Naive thymus-derived CD8-positive, alpha-beta T cell (primary cell): ENCODE results near the gene GJD2. TPM values are rescaled to one million over a fixed set of nuclear protein-coding genes. Genes with fewer than 3 reads are reported as not detected.

ENCODE experiments used
- ATAC-seq, 2 donors: fragments of 150-1000 bp; cut with Tn5 transposase in 1 of 2; sonication (Bioruptor Pico), chemical (Tn5 transposase) in 1 of 2; 1 replicate in 1 of 2; 2 replicates in 1 of 2; pipeline ENCODE4 v1.10.0; 2021; ENCODE audit warnings: mild to moderate bottlenecking in 2 of 2, moderate library complexity in 2 of 2
- POLR2A ChIA-PET: fragments of 350-600 bp; sonication (Branson Sonifier 250); formaldehyde crosslinking; loops from one replicate; lab custom pipeline; 2021; ENCODE audit warnings: antibody characterized with exemption; lab: Charles Lee
- DNase-seq, 10 donors: peaks; one replicate each; pipeline versions ENCODE4 v3.0.0 to v3.0.0-alpha.2; 2020 to 2022
- H3K27ac Mint-ChIP-seq, 10 donors: one replicate each; pipeline ENCODE4 v1.8.0; 2020 to 2022; ENCODE audit warnings: mild to moderate bottlenecking in 10 of 10, mixed read lengths in 10 of 10, moderate library complexity in 4 of 10, inconsistent platforms in 1 of 10
- H3K27me3 Mint-ChIP-seq, 5 donors: one replicate each; pipeline ENCODE4 v1.8.0; 2021 to 2022; ENCODE audit warnings: mixed read lengths in 5 of 5
- H3K36me3 Mint-ChIP-seq, 3 donors: one replicate each; pipeline ENCODE4 v1.8.0; 2020 to 2022; ENCODE audit warnings: mixed read lengths in 3 of 3, mild to moderate bottlenecking in 2 of 3, inconsistent platforms in 1 of 3
- H3K4me1 Mint-ChIP-seq, 4 donors: one replicate each; pipeline ENCODE4 v1.8.0; 2021 to 2022; ENCODE audit warnings: mixed read lengths in 4 of 4
- H3K4me3 Mint-ChIP-seq, 10 donors: one replicate each; pipeline ENCODE4 v1.8.0; 2020 to 2022; ENCODE audit warnings: mild to moderate bottlenecking in 10 of 10, mixed read lengths in 10 of 10, moderate library complexity in 6 of 10, inconsistent platforms in 1 of 10
- H3K9me3 Mint-ChIP-seq, 9 donors: one replicate each; pipeline ENCODE4 v1.8.0; 2020 to 2022; ENCODE audit warnings: mixed read lengths in 9 of 9, mild to moderate bottlenecking in 3 of 9, inconsistent platforms in 1 of 9, moderate library complexity in 1 of 9
- polyA plus RNA-seq, 3 donors: library from polyadenylated mRNA; unstranded; fragments of 300-500 nt; fragmentation: Illumina TruSeq; gene quantifications; one replicate each; pipeline ENCODE4 v1.2.3, GENCODE V29; 2021
- total RNA-seq, 8 experiments: library from RNA in 2 of 8; stranded (reverse) in 2 of 8; gene quantifications; one replicate each; pipeline ENCODE4 v1.2.3 and lab custom pipeline; 2021 to 2026

Gene GJD2
- total and polyA plus RNA-seq, 5 experiments from 2014 or later, result not detected

DNA sequence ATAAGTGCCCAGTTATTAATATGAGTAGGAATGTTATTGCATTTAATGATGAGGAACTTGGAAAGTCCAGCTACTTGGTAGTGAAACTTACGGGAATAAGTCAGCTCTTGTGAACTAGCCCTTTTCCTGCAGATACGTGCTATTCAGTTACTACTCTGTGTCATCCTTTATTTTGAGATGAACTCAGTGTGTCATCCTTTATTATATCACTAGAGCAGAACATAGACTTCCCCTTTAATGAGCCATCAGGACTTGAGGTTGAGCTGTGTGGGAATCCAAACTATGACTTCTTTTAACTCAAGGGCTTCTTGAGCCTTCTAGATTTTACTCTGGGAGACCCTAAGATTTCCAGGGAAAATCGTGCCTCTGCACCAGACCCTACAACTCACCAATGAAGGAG lies 36.9 kb upstream of the GJD2 start:
- Mint-ChIP-seq H3K27ac (no peak overlapping the region), H3K27me3 (peaks cover 23 to 86% (median 59%) of the 10 kb centered on the region in 5 donors), H3K9me3 (no peaks in the 10 kb centered on the region), H3K4me1 (peaks cover 0 to 8% (median 3%) of the 10 kb centered on the region in 4 donors), H3K4me3 (no peak overlapping the region), H3K36me3 (no peaks in the 10 kb centered on the region)
- DNase-seq, result no peak
- POLR2A ChIA-PET, result no interaction called here
- no peak for ATAC-seq

DNA sequence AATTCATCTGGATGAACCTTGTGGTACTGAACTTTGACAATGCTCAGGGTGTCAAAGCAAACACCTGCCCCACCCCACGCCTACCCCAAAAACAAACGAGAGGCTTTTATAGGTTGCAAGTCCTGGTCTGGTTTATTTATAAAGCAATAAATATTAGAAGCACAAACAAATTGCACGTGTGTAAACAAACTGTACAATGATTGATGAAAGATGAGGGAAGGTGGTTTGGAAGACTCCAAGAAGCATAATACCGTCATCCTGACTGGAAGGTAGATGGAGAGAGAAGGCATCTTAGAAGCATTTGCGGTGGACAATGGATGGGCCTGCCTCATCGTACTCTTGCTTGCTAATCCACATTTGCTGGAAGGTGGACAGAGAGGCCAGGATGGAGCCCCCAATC lies 35.3 kb upstream of the GJD2 start:
- POLR2A ChIA-PET, result no interaction called here
- Mint-ChIP-seq H3K4me1 (peaks cover 0 to 8% (median 3%) of the 10 kb centered on the region in 4 donors), H3K27ac (no peak overlapping the region), H3K36me3 (no peaks in the 10 kb centered on the region), H3K4me3 (no peak overlapping the region), H3K9me3 (peaks cover 0 to 2% (median 0%) of the 10 kb centered on the region in 9 donors), H3K27me3 (peaks cover 23 to 83% (median 54%) of the 10 kb centered on the region in 5 donors)
- DNase-seq, result no peak
- no peak for ATAC-seq

DNA sequence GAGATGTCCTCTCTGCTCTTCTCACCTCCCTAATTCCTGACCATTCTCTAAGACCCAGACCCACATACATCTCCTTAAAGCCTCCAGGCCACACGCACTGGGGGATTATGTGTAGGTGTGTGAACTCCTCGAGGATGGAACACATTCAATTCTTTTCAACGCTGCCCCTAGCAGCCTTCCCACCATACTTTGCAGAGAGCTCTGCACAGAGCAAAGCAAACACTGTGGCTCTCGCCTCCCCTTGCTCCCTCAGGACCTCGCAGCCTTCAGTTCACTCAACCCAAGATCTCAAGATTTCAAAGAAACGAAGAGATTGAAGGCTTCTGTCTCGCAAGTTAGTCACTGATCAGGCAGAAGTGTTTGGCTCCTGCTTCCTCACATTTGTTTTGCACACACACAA lies 34.5 kb upstream of the GJD2 start:
- H3K36me3 Mint-ChIP-seq, result no peaks in the 10 kb centered on the region
- H3K4me3 Mint-ChIP-seq, result no peak overlapping the region
- DNase-seq (no peak), ATAC-seq (no peak)
- peaks cover 0 to 2% (median 0%) of the 10 kb centered on the region in 9 donors for H3K9me3 Mint-ChIP-seq
- peaks cover 0 to 3% (median under 1%) of the 10 kb centered on the region in 4 donors for H3K4me1 Mint-ChIP-seq
- no peak overlapping the region for H3K27ac Mint-ChIP-seq
- POLR2A ChIA-PET, result no interaction called here
- peaks cover 27 to 83% (median 54%) of the 10 kb centered on the region in 5 donors for H3K27me3 Mint-ChIP-seq

DNA sequence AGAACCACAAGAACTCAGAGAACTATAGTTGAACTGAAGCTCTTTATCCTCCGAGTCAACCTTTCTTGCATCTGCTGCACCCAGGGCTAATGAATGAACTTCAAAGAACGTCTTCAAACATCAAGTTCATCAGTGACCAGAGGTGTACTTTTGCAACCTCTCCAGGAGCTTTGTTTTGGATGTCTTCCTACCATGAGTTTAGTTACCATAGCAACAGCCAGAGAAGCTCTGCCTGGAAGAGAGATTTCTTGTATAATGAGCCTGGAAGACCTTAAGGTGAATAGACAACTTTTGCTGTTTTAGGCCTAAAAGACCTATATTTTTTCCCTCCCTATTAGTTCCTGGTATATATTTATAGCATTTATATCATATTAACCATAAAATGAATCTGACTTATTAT lies 31.4 kb upstream of the GJD2 start:
- H3K4me3 Mint-ChIP-seq, result no peak overlapping the region
- DNase-seq (no peak), ATAC-seq (no peak)
- POLR2A ChIA-PET, result no interaction called here
- peaks cover 24 to 80% (median 35%) of the 10 kb centered on the region in 5 donors for H3K27me3 Mint-ChIP-seq
- H3K9me3 Mint-ChIP-seq, result peaks cover 0 to 16% (median 5%) of the 10 kb centered on the region in 9 donors
- no peaks in the 10 kb centered on the region for H3K4me1 Mint-ChIP-seq
- no peak overlapping the region for H3K27ac Mint-ChIP-seq
- no peaks in the 10 kb centered on the region for H3K36me3 Mint-ChIP-seq

DNA sequence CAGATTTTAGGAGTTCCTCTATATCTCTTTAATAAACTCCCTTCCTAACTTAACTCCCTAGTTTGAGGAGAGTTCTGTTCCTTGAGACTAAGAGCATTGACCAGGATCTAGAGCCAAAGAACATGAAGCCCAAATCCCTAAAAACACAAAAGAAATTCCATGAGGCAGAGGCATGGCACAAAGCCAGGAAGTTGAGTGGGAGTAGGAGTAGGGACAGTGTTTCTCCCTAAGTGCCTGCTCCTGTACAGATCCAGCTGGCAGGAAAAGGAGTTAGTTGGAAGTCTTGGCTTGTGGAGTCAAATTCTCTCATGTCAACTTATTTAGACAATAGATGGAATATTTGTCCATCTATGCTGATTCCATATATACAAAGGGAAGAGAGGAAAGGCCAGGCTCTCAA lies 29.2 kb upstream of the GJD2 start:
- Mint-ChIP-seq H3K9me3 (peaks cover 0 to 27% (median 10%) of the 10 kb centered on the region in 9 donors), H3K27me3 (peaks cover 20 to 58% (median 28%) of the 10 kb centered on the region in 5 donors), H3K4me1 (no peaks in the 10 kb centered on the region), H3K4me3 (no peak overlapping the region), H3K27ac (no peak overlapping the region), H3K36me3 (no peaks in the 10 kb centered on the region)
- POLR2A ChIA-PET, result no interaction called here
- DNase-seq (no peak), ATAC-seq (no peak)

DNA sequence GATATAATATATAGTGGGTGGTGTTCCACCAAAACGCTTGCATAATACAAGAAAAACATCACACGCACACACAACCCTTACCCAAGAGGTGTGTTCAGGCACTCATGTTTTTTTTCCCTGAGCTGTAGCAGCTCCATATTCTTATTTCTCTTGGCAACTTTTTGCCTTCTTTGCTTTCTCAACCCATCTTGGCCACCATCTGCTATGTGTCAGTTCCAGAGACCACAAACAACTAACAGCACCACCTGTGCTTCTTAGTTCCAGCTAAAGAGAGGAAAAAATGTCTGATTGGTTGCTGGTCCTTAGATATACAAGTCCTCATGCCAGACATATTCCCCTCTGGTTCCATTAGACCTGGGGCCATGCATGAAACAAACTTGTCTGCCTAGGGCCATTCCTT lies 28.6 kb upstream of the GJD2 start:
- peaks cover 18 to 55% (median 28%) of the 10 kb centered on the region in 5 donors for H3K27me3 Mint-ChIP-seq
- no peak for ATAC-seq
- POLR2A ChIA-PET, result no interaction called here
- H3K4me1 Mint-ChIP-seq, result no peaks in the 10 kb centered on the region
- no peak for DNase-seq
- H3K27ac Mint-ChIP-seq, result no peak overlapping the region
- H3K9me3 Mint-ChIP-seq, result peaks cover 0 to 27% (median 10%) of the 10 kb centered on the region in 9 donors
- no peak overlapping the region for H3K4me3 Mint-ChIP-seq
- no peaks in the 10 kb centered on the region for H3K36me3 Mint-ChIP-seq

DNA sequence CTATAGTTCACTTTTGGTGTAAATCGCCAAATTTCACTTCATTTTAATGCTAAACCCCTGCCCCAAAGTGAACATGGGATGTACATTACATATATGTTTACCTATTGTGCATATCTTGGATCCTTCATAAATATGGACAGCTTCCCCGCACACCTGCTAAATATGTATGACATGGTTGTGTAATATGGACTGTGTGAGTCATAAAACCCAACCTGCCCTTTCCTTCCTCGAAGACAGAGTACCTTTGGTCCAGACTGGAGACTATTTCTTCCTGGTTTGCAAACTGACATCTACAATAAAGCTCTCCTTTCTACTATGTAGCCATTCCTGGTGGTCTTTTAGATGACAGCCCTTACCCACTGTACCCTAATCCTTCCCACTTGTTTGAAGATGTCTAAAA lies 28.1 kb upstream of the GJD2 start:
- ATAC-seq (no peak), DNase-seq (no peak)
- H3K27me3 Mint-ChIP-seq, result peaks cover 18 to 55% (median 28%) of the 10 kb centered on the region in 5 donors
- POLR2A ChIA-PET, result no interaction called here
- peaks cover 0 to 27% (median 10%) of the 10 kb centered on the region in 9 donors for H3K9me3 Mint-ChIP-seq
- no peaks in the 10 kb centered on the region for H3K36me3 Mint-ChIP-seq
- H3K27ac Mint-ChIP-seq, result no peak overlapping the region
- no peak overlapping the region for H3K4me3 Mint-ChIP-seq
- H3K4me1 Mint-ChIP-seq, result no peaks in the 10 kb centered on the region

DNA sequence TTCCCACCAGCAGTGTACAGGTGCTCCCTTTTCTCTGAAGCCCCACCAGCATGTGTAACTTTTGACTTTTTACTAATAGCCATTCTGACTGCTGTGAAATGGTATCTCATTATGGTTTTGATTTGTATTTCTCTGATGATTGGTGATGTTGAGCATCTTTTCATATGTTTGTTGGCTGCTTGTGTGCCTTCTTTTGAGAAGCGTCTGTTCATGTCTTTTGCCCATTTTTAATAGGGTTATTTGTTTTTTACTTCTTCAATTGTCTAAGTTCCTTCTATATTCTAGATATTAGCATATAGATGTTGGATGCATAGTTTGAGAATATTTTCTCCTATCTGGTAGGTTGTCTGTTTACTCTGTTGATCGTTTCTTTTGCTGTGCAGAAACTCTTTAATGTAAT lies 25.9 kb upstream of the GJD2 start:
- Mint-ChIP-seq H3K27me3 (peaks cover 12 to 42% (median 25%) of the 10 kb centered on the region in 5 donors), H3K4me1 (no peaks in the 10 kb centered on the region), H3K36me3 (no peaks in the 10 kb centered on the region), H3K27ac (no peak overlapping the region), H3K4me3 (no peak overlapping the region), H3K9me3 (peaks cover 0 to 27% (median 10%) of the 10 kb centered on the region in 9 donors)
- POLR2A ChIA-PET, result interaction anchor here (0.6 kb wide), 1 partner anchor 141 kb away, joined by 6 read pairs; no protein-coding TSS in a partner anchor
- DNase-seq (no peak), ATAC-seq (no peak)

DNA sequence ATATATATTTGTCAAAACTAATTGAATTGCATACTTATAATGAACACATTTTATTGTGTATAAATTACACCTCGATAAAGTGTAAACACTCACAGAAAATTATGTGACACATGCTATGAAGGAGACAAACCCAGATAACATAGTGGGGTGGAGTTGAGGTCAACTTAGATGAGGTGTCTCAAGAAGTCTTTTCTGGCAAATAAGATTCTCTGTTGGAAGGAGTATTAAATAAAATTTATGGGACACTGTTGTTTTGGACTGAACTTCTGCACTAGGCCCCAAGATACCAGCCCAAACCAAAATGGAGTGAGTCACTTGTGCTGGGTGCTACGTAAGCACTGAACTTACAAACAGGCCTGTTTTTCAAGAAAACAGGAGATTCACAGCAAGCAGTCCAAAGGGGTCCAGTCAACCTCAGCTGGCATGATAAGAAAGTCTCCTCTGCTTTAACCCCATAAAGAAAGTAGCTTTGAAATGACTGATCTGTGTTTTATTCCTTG lies 21.9 kb upstream of the GJD2 start:
- ATAC-seq (no peak), DNase-seq (no peak)
- H3K4me3 Mint-ChIP-seq, result no peak overlapping the region
- peaks cover 2 to 20% (median 9%) of the 10 kb centered on the region in 5 donors for H3K27me3 Mint-ChIP-seq
- H3K27ac Mint-ChIP-seq, result no peak overlapping the region
- peaks cover 0 to 15% (median 7%) of the 10 kb centered on the region in 9 donors for H3K9me3 Mint-ChIP-seq
- POLR2A ChIA-PET, result no interaction called here
- no peaks in the 10 kb centered on the region for H3K4me1 Mint-ChIP-seq
- no peaks in the 10 kb centered on the region for H3K36me3 Mint-ChIP-seq

DNA sequence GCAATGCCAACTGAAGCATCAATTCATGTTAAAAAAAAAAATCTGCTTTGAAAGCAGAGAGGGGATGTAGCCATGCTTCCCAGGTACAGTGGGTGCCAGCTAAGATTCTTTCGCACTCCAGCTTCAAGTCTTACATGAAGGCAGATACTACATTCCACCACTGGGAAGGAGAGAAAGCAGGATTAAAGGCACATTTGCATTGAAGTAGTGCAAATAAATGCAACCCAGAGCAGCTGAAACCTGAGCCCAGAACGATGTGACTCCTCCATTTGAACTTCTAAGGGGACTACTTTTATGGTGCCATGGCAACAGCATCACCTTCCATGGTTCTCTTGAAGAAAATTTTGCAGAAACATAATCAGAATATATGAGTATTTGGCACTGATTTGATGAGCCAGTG lies 19.1 kb upstream of the GJD2 start:
- no peaks in the 10 kb centered on the region for H3K4me1 Mint-ChIP-seq
- H3K27me3 Mint-ChIP-seq, result peaks cover 2 to 29% (median 22%) of the 10 kb centered on the region in 5 donors
- ATAC-seq, result no peak
- no peak for DNase-seq
- H3K4me3 Mint-ChIP-seq, result no peak overlapping the region
- H3K27ac Mint-ChIP-seq, result no peak overlapping the region
- POLR2A ChIA-PET, result no interaction called here
- no peaks in the 10 kb centered on the region for H3K36me3 Mint-ChIP-seq
- H3K9me3 Mint-ChIP-seq, result no peaks in the 10 kb centered on the region

DNA sequence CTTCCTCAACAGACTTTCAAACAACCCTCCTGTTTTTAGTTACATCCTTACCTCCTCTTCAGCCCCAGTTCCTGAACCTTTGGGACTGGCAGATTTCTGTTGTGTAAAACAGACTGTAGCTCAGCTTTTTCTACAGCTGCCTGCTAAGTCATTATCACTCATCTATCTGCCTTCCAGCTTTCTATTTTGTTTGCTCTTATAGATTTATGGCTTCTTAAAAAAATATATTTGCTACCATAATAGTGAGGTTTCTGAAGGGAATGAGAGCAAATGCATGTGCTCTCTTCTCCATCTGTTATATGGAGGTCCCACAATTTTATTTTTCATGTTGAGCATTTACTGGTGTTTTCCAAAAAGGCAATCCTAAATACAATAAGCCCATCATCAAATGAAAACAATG lies 18.2 kb upstream of the GJD2 start:
- no peaks in the 10 kb centered on the region for H3K9me3 Mint-ChIP-seq
- H3K4me1 Mint-ChIP-seq, result no peaks in the 10 kb centered on the region
- no peak for DNase-seq
- H3K27me3 Mint-ChIP-seq, result peaks cover 2 to 30% (median 28%) of the 10 kb centered on the region in 5 donors
- POLR2A ChIA-PET, result no interaction called here
- no peak overlapping the region for H3K4me3 Mint-ChIP-seq
- H3K36me3 Mint-ChIP-seq, result no peaks in the 10 kb centered on the region
- no peak overlapping the region for H3K27ac Mint-ChIP-seq
- ATAC-seq, result no peak

DNA sequence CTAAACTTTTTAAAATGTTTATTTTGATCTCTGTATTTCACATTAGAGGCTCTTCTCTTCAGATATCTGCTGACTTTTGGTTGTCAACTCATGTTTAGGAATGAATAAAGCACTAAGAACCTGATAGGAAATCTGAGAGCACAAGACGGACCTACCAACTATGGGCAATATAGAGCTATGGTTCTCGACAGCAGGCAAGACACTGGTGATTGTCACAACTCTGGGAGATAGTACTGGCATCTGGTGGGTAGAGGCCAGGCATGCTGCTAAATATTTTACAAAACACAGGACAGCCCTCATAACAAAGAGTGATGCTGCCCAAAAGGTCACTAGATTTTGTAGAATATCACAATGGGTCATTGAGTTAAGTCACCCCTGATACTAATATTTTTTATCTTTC lies 17.5 kb upstream of the GJD2 start:
- Mint-ChIP-seq H3K27ac (no peak overlapping the region), H3K27me3 (peaks cover 2 to 32% (median 28%) of the 10 kb centered on the region in 5 donors), H3K36me3 (no peaks in the 10 kb centered on the region), H3K4me1 (no peaks in the 10 kb centered on the region), H3K9me3 (no peaks in the 10 kb centered on the region), H3K4me3 (no peak overlapping the region)
- no peak for ATAC-seq
- no peak for DNase-seq
- POLR2A ChIA-PET, result no interaction called here

DNA sequence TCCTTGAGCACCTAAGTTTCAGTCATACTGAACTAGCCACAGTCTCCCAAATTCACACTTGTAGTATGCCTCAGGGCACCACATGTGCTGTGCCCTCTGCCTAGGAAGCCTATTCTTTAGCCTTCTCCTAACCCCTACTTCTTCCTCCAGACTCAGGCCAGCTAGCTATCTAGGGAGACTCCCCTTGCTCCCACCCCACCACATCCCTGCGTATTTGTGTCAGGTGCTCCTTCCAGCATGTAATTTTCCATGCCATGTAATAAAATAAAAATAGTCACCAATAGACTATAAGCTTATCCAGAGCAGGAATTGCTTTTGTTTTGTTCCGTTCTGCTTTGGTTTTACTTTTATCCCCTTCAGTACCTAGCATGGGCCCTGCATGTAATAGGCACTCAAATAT lies 14.9 kb upstream of the GJD2 start:
- Mint-ChIP-seq H3K4me3 (no peak overlapping the region), H3K27me3 (peaks cover 2 to 28% (median 26%) of the 10 kb centered on the region in 5 donors), H3K36me3 (no peaks in the 10 kb centered on the region), H3K27ac (no peak overlapping the region), H3K4me1 (no peaks in the 10 kb centered on the region), H3K9me3 (no peaks in the 10 kb centered on the region)
- ATAC-seq (no peak), DNase-seq (no peak)
- POLR2A ChIA-PET, result no interaction called here

DNA sequence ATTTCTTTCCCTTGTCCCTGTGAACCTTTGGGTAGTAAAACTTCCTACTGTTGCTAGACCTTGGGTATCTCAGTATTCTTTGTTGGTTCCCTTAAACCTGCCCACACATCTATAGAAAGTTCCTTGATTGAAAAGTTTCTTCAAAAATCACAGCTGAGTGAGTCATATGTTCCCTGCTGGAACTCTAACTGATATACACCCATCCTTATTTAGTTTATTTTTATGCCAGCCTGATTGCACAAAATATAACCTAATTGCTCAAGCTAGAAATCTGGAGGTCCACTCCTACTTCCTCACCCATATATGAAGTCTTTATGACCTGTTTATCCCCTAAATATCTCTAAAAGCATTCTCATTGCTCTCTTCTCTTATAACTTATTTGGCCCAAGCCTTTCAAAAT lies 13.7 kb upstream of the GJD2 start:
- H3K27me3 Mint-ChIP-seq, result peaks cover 2 to 36% (median 22%) of the 10 kb centered on the region in 5 donors
- ATAC-seq (no peak), DNase-seq (no peak)
- H3K36me3 Mint-ChIP-seq, result no peaks in the 10 kb centered on the region
- no peak overlapping the region for H3K4me3 Mint-ChIP-seq
- POLR2A ChIA-PET, result no interaction called here
- H3K9me3 Mint-ChIP-seq, result no peaks in the 10 kb centered on the region
- H3K27ac Mint-ChIP-seq, result no peak overlapping the region
- no peaks in the 10 kb centered on the region for H3K4me1 Mint-ChIP-seq
